Parathyroid adenoma (tissue), 2 donors: ENCODE results near the gene NRSN2.

Source experiments
- H2AFZ ChIP-seq: fragments of 300-600 bp; sonication (generic); one replicate; pipeline ENCODE4 v1.7.0; 2017; ENCODE audit warnings: antibody characterized with exemption, mild to moderate bottlenecking
- H3K27ac ChIP-seq: fragments of 300-600 bp; sonication (generic); one replicate; pipeline ENCODE4 v1.7.0; 2017
- H3K27me3 ChIP-seq: fragments of 300-600 bp; sonication (generic); one replicate; pipeline ENCODE4 v1.7.0; 2017; ENCODE audit warnings: low read length; ENCODE audit not compliant: control insufficient read depth, insufficient read depth
- H3K36me3 ChIP-seq: fragments of 300-600 bp; sonication (generic); one replicate; pipeline ENCODE4 v1.7.0; 2017; ENCODE audit warnings: low read length; ENCODE audit not compliant: control insufficient read depth, insufficient read depth
- H3K4me1 ChIP-seq: fragments of 300-600 bp; sonication (generic); one replicate; pipeline ENCODE4 v1.7.0; 2017; ENCODE audit warnings: control low read depth
- H3K4me2 ChIP-seq: fragments of 300-600 bp; sonication (generic); one replicate; pipeline ENCODE4 v1.7.0; 2017; ENCODE audit warnings: low read length
- H3K4me3 ChIP-seq: fragments of 300-600 bp; sonication (generic); one replicate; pipeline ENCODE4 v1.7.0; 2017; ENCODE audit warnings: low read depth, low read length
- H3K79me2 ChIP-seq: fragments of 300-600 bp; sonication (generic); one replicate; pipeline ENCODE4 v1.7.0; 2017; ENCODE audit warnings: control low read depth
- H3K9ac ChIP-seq: fragments of 300-600 bp; sonication (generic); one replicate; pipeline ENCODE4 v1.7.0; 2017; ENCODE audit warnings: mild to moderate bottlenecking
- H3K9me3 ChIP-seq: fragments of 300-600 bp; sonication (generic); one replicate; pipeline ENCODE4 v1.7.0; 2017; ENCODE audit warnings: low read length; ENCODE audit not compliant: control insufficient read depth
- CTCF ChIP-seq: fragments of 300-600 bp; sonication (generic); IDR thresholded peaks from one replicate; pipeline ENCODE4 v1.7.0; 2017; ENCODE audit warnings: antibody characterized with exemption, mild to moderate bottlenecking
- donor health status: primary hyperparathyroidism.

NRSN2 gene

GRCh38 chr20:362271-363254, 15.7 kb downstream of the NRSN2 start:
- H3K4me3 ChIP-seq: no peak overlapping the region
- H3K27ac ChIP-seq: no peak overlapping the region
- H3K27me3 ChIP-seq: no peaks in the 10 kb centered on the region
- H3K9me3 ChIP-seq: no peaks in the 10 kb centered on the region
- no peak overlapping the region for H3K4me2 ChIP-seq
- H3K79me2 ChIP-seq: no peaks in the 10 kb centered on the region
- H3K9ac ChIP-seq: no peak overlapping the region
- TF ChIP-seq CTCF: peak; percentile 72
- peaks cover 17% of the 10 kb centered on the region for H3K4me1 ChIP-seq
- H2AFZ ChIP-seq: peak overlapping the region; percentile 25
- no peaks in the 10 kb centered on the region for H3K36me3 ChIP-seq

GRCh38 chr20:363319-364078, 16.6 kb downstream of the NRSN2 start:
- H3K36me3 ChIP-seq: no peaks in the 10 kb centered on the region
- H3K27me3 ChIP-seq: no peaks in the 10 kb centered on the region
- no peak for TF ChIP-seq CTCF
- no peaks in the 10 kb centered on the region for H3K79me2 ChIP-seq
- H3K9ac ChIP-seq: no peak overlapping the region
- H3K27ac ChIP-seq: no peak overlapping the region
- H3K9me3 ChIP-seq: no peaks in the 10 kb centered on the region
- H3K4me2 ChIP-seq: no peak overlapping the region
- H3K4me1 ChIP-seq: peaks cover 17% of the 10 kb centered on the region
- no peak overlapping the region for H3K4me3 ChIP-seq
- no peak overlapping the region for H2AFZ ChIP-seq

GRCh38 chr20:364905-365794, 18.2 kb downstream of the NRSN2 start:
- TF ChIP-seq CTCF: no peak
- H3K9ac ChIP-seq: no peak overlapping the region
- no peak overlapping the region for H3K4me3 ChIP-seq
- peak overlapping the region; percentile 67 for H3K27ac ChIP-seq
- no peaks in the 10 kb centered on the region for H3K27me3 ChIP-seq
- no peak overlapping the region for H2AFZ ChIP-seq
- H3K4me2 ChIP-seq: no peak overlapping the region
- H3K4me1 ChIP-seq: peaks cover 17% of the 10 kb centered on the region
- no peaks in the 10 kb centered on the region for H3K79me2 ChIP-seq
- no peaks in the 10 kb centered on the region for H3K9me3 ChIP-seq
- H3K36me3 ChIP-seq: no peaks in the 10 kb centered on the region

GRCh38 chr20:366041-366718, 19.3 kb downstream of the NRSN2 start:
- peak overlapping the region; percentile 67 for H3K27ac ChIP-seq
- H3K4me3 ChIP-seq: peak overlapping the region; percentile 42
- peaks cover 17% of the 10 kb centered on the region for H3K4me1 ChIP-seq
- H3K79me2 ChIP-seq: no peaks in the 10 kb centered on the region
- peak overlapping the region; percentile 66 for H2AFZ ChIP-seq
- no peaks in the 10 kb centered on the region for H3K36me3 ChIP-seq
- H3K9ac ChIP-seq: no peak overlapping the region
- no peak for TF ChIP-seq CTCF
- peak overlapping the region; percentile 59 for H3K4me2 ChIP-seq
- no peaks in the 10 kb centered on the region for H3K27me3 ChIP-seq
- H3K9me3 ChIP-seq: no peaks in the 10 kb centered on the region
